Measurements from ENCODE around the gene GPR35. TPM values are rescaled to one million over a fixed set of nuclear protein-coding genes. Genes with fewer than 3 reads are reported as not detected.

GPR35 gene
- total and polyA plus RNA-seq, 2 of the 13 experiments (the other 11 are each of a cell fraction or from before 2014, with no cell fraction given), result 27.1 to 44.2 TPM

- Histone ChIP-seq H3K4me2 (ENCODE audit: low read depth, low read length) (no peak overlapping the region), H3K4me1 (ENCODE audit: insufficient read depth, low read length) (no peaks in the 10 kb centered on the region), H2AFZ (ENCODE audit: low read length) (no peak overlapping the region), H3K9ac (ENCODE audit: insufficient read depth, low read depth, low read length) (no peak overlapping the region), H3K27me3 (ENCODE audit: control insufficient read depth in 1 of 2, insufficient read depth in 2 of 2, low read length in 2 of 2) (peaks cover 46 to 82% of the 10 kb centered on the region in 2 experiments), H3K27ac (ENCODE audit: extremely low read length, insufficient read depth, low read length) (no peak overlapping the region), H4K20me1 (ENCODE audit: insufficient read depth, low read length) (no peaks in the 10 kb centered on the region; the same call in 1 of the 2 replicates), H3K36me3 (replicated peaks in 1 of 2; ENCODE audit: control insufficient read depth in 1 of 2, insufficient read depth in 2 of 2, low read length in 2 of 2) (no peaks in the 10 kb centered on the region), H3K9me3 (ENCODE audit: low read length) (no peaks in the 10 kb centered on the region), H3K4me3 (replicated peaks in 1 of 3; ENCODE audit: insufficient read depth in 1 of 3, low read depth in 2 of 3, low read length in 3 of 3) (no peak overlapping the region), H3K79me2 (ENCODE audit: insufficient read depth, low read length) (no peaks in the 10 kb centered on the region)
- intact Hi-C loops (cut with micrococcal nuclease; ENCODE audit: unreplicated experiment) (loop anchor here (10.0 kb wide), 1 partner anchor 128 kb away; no protein-coding TSS in a partner anchor), in situ Hi-C loops (cut with HindIII; ENCODE audit: extremely low pct_ligation_motif_present, low pct_unique_long_range_greater_than_20kb) (no loop called here)
- no peak for ATAC-seq
- CTCF ChIA-PET (ENCODE audit: low intra/inter-chr PET ratio, low total read pairs), result no interaction called here
- TF ChIP-seq STAG1 (CRISPR knock-in tag; IDR thresholded peaks at IDR 0.05) (no peak), ZNF460 (CRISPR knock-in tag; IDR thresholded peaks at IDR 0.05; ENCODE audit: borderline replicate concordance) (no peak), FOXK1 (CRISPR knock-in tag; IDR thresholded peaks at IDR 0.05; ENCODE audit: borderline replicate concordance, low read depth) (no peak), TBX2 (CRISPR knock-in tag; IDR thresholded peaks at IDR 0.05; ENCODE audit: borderline replicate concordance) (no peak), ZFP37 (CRISPR knock-in tag; IDR thresholded peaks at IDR 0.05; ENCODE audit: borderline replicate concordance) (no peak), KDM2A (CRISPR knock-in tag; IDR thresholded peaks at IDR 0.05; ENCODE audit: borderline replicate concordance, low read depth) (no peak), CENPT (CRISPR knock-in tag; IDR thresholded peaks at IDR 0.05; ENCODE audit: low read depth) (no peak), ZNF3 (CRISPR knock-in tag; IDR thresholded peaks at IDR 0.05) (no peak), ZNF503 (CRISPR knock-in tag; IDR thresholded peaks at IDR 0.05) (no peak), MYNN (CRISPR knock-in tag; IDR thresholded peaks at IDR 0.05; ENCODE audit: low read depth) (no peak), FOXM1 (CRISPR knock-in tag; IDR thresholded peaks at IDR 0.05) (no peak), WIZ (CRISPR knock-in tag; IDR thresholded peaks at IDR 0.05) (no peak), ZNF616 (CRISPR knock-in tag; IDR thresholded peaks at IDR 0.05; ENCODE audit: low read depth) (no peak), HMGXB3 (CRISPR knock-in tag; IDR thresholded peaks at IDR 0.05; ENCODE audit: borderline replicate concordance) (no peak), MZF1 (CRISPR knock-in tag; IDR thresholded peaks at IDR 0.05; ENCODE audit: borderline replicate concordance) (no peak)
- POLR2A ChIA-PET, result no interaction called here
- no peak for FAIRE-seq
- 40% methylated on average over 1 of the region's 11 CpGs for WGBS (ENCODE audit: low lambda C conversion rate)
- DNase-seq (ENCODE audit: low spot score), result no peak
- no TSS peak for BruUV-seq (replicated peaks)
These were observed 17.5 kb downstream of the GPR35 start for GRCh38 chr2:240642806-240643092.
